SK-N-MC (cell line): ENCODE measurements around the gene HTR3B.

Experiments used
- EZH2 ChIP-seq: fragments of 200-600 bp; sonication (generic); IDR thresholded peaks from one replicate; pipeline ENCODE4 v1.6.1; 2017; ENCODE audit warnings: antibody characterized with exemption
- FOXP2 ChIP-seq: optimal IDR thresholded peaks from 2 replicates; pipeline ENCODE3; 2011; ENCODE audit warnings: mild to moderate bottlenecking, moderate library complexity; ENCODE audit not compliant: insufficient read depth; ENCODE audit errors: extremely low read length, control extremely low read depth
- POLR2AphosphoS5 ChIP-seq: IDR thresholded peaks from 2 replicates; pipeline ENCODE4 v1.6.1; 2012; ENCODE audit warnings: mild to moderate bottlenecking, low read depth, low read length, borderline replicate concordance

GRCh38 chr11:113942256-113942655 lies 37.7 kb downstream of the HTR3B start:
- TF ChIP-seq EZH2 (no peak), FOXP2 (no peak), POLR2AphosphoS5 (no peak)
